Skin epidermis (tissue), 12 donors: ENCODE data around the gene ADRA1B.
"Not testable (repeated sequence)": the region's sequence is repeated elsewhere in the genome, so short reads cannot be mapped to it uniquely, and the experiment has no call there.

Source experiments
- H3K27ac ChIP-seq, 21 experiments: fragments of 200-600 bp; sonication (generic) in 11 of 21; one replicate each; pipeline ENCODE4 v1.5.0; 2020; ENCODE audit warnings: mild to moderate bottlenecking in 3 of 21, inconsistent platforms in 2 of 21, moderate library complexity in 2 of 21
- H3K4me3 ChIP-seq, 7 experiments: fragments of 200-600 bp; sonication (generic) in 2 of 7; one replicate each; pipeline ENCODE4 v1.5.0; 2020; ENCODE audit warnings: inconsistent platforms in 2 of 7, mild to moderate bottlenecking in 2 of 7, moderate library complexity in 1 of 7

Gene ADRA1B

GRCh38 chr5:159956074-159956473 lies 39.8 kb downstream of the ADRA1B start:
- Histone ChIP-seq H3K27ac (no peak overlapping the region), H3K4me3 (no peak overlapping the region)

- no peak overlapping the region for H3K4me3 ChIP-seq
- H3K27ac ChIP-seq, result no peak overlapping the region
Observed at GRCh38 chr5:159961176-159962160, 45.2 kb downstream of the ADRA1B start.

DNA sequence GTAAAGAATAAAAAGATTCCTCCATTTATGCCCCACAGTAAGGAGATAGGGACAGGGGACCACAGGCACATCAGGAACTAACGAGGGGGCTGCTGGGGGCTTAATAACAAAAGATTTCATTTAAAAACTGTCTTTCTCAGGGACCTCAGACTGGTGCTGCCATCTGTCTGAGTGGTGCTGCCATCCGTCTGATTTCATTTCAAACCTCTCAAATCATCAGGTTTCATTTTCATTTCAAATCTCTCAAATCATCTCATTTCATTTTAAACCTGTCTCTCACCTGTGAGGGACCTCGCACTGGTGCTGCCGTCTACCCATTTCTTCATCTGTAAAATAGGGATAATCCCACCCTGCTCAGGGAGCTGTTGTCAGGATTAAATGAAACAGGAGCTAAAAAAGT lies 45.9 kb downstream of the ADRA1B start:
- Histone ChIP-seq H3K4me3 (no peak overlapping the region), H3K27ac (no peak overlapping the region)

DNA sequence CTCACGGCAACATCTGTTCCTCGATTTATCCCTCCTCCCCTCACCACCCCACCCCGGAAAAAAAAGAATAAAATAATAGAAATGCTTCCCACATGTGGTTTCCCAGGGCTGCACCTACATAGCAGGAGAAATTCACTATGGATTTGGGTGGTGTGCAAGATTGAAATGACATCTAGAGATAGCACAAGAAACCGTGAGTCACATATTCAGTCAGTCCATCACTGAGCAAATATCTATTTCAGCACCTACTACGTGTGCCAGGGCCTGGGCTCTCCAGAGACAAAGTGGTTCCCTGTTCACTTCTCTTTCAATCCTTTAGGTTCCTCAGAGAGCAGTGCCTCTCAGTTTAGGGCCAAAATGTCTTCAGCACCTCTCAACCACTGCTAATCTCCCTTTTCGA lies 47.7 kb downstream of the ADRA1B start:
- no peak overlapping the region for H3K27ac ChIP-seq

GRCh38 chr5:159965031-159965837 lies 49.0 kb downstream of the ADRA1B start:
- no peak overlapping the region for H3K27ac ChIP-seq
- H3K4me3 ChIP-seq, result no peak overlapping the region

More for the DNA sequence above, 47.7 kb downstream of the ADRA1B start:
- no peak overlapping the region for H3K4me3 ChIP-seq

DNA sequence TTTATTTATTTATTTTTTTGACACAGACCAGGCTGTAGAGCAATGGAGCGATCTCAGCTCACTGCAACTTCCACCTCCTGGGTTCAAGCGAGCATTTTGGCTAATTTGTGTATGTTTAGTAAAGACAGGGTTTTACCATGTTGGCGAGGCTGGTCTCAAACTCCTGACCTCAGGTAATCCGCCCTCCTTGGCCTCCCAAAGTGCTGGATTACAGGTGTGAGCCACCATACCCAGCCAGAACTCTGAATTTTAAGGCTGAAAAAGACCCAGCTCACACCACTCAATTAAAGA lies 49.5 kb downstream of the ADRA1B start:
- H3K27ac ChIP-seq, H3K4me3 ChIP-seq: not testable (repeated sequence)

DNA sequence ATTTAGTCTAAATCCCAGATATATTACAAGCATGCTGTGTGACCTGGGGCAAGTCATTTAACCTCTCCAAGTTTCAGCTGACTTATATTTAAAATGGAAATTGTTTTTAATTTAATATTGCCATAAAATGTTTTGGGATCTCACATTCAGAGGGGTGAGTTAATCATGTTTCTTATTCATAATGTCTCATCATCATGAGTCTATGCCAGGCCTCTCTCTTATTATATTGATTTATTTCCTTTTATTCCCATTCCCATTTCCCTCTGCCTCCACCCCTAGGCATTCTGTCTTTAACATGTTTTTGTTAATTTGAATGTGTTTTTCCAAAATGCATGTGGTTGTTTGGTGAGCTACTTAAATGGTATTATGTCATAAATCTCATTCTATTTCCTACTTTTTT lies 53.7 kb downstream of the ADRA1B start:
- Histone ChIP-seq H3K4me3 (no peak overlapping the region), H3K27ac (no peak overlapping the region)

- Histone ChIP-seq H3K4me3 (no peak overlapping the region), H3K27ac (no peak overlapping the region)
Observed at GRCh38 chr5:159971038-159971437, 54.8 kb downstream of the ADRA1B start.

- Histone ChIP-seq H3K4me3 (peak overlapping the region in 2 of 7 experiments; percentile 16 to 40), H3K27ac (no peak overlapping the region)
Observed at GRCh38 chr5:159971514-159971913, 55.2 kb downstream of the ADRA1B start.

GRCh38 chr5:159971931-159972461 lies 55.7 kb downstream of the ADRA1B start:
- H3K4me3 ChIP-seq, result peak overlapping the region in 3 of 7 experiments; percentile 16 to 40 (median 23)
- H3K27ac ChIP-seq, result no peak overlapping the region

- Histone ChIP-seq H3K4me3 (peak overlapping the region in 3 of 7 experiments; percentile 16 to 40 (median 23)), H3K27ac (no peak overlapping the region)
Observed at GRCh38 chr5:159972538-159973362, 56.5 kb downstream of the ADRA1B start.

- Histone ChIP-seq H3K4me3 (no peak overlapping the region), H3K27ac (no peak overlapping the region)
Observed at GRCh38 chr5:159975462-159976019, 59.3 kb downstream of the ADRA1B start.

GRCh38 chr5:159976921-159977320 lies 60.6 kb downstream of the ADRA1B start:
- H3K27ac ChIP-seq, result no peak overlapping the region
- H3K4me3 ChIP-seq, result no peak overlapping the region

DNA sequence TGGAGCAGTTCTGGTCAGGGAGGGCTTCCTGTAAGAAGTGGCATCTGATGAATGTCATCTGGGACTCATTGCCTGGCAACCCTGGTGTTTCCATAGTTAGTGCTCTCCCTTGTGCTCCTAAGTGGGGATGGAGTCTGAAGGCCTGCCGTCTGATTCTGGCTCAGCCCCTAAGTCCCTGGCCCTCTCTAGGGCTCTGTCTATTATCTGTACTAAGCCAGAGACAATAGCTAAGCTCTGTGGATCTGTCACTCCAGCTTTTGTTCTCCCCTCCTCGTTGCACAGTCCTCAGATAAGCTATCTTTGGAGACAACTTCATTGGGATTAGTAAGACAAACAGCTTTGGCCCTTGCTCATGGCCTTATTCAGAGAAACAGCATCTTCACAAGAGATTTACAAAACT lies 62.1 kb downstream of the ADRA1B start:
- H3K4me3 ChIP-seq, result no peak overlapping the region

DNA sequence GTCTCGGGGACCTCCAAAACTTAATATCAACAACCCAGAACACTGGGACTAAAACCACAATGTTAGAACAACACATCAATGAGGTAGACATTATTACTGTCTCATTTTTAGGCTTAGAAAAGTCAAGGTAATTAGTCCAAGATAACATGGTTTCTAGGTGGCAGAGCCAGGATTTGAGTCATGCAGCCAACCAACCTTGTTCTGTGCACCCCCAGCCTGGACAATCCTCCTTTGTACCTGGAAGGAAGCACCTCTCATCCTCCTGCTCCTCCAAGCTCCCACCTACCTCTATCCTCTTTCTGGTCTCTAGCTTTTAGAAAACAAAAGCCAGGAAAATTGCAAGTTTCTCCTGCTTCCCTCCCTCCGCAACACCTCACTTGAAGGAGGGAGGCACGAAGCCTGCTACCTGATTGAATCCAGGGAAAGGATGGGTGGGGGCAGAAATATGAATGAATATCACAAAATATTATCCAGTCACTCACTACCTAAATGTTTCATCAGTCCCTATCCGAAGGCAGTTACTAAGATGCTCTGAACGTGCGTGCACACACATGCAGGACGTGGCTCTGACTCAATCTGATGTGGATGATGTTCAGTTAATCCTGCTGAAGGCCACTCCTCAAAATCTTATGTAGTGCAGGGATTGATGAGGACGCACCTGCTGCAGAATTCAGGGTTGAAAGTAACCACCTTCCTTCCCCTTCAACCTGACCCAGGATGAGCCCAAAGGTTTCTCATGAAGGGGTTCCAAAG lies 66.3 kb downstream of the ADRA1B start:
- Histone ChIP-seq H3K27ac (no peak overlapping the region), H3K4me3 (no peak overlapping the region)

More for the DNA sequence above, 62.1 kb downstream of the ADRA1B start:
- no peak overlapping the region for H3K27ac ChIP-seq

DNA sequence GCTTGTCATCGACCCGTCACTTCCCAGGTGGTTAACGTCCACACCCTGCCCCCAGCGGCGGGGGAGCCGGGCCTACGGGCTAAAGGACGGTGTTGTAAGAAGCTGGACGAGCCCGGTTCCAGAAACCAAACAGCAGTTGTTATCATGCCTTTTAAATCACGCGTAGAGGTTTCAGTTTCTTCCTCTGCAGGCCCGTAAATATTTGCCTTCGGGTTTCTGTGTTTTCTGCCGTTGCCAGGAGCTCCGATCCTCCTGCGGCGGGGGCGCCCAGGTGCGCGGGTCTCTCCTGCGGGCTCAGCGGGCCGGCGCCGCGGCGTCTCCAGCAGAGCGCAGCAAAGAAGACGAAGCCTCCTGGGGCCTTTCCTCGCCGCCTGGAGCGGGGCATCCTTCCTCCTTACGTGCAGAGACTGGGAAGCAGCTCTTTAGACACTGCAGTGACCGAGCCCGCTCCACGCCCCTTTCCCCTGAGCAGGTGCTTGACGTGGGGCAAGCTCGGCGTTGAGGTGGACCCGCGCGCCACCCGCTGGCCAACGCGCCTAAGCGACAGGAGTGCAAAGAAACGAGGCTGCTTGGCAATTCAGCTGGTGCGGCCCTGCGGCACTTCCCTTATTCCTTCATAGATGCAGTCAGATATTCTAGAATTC lies 70.9 kb downstream of the ADRA1B start:
- Histone ChIP-seq H3K4me3 (peak overlapping the region in 6 of 7 experiments; percentile 6 to 38 (median 21)), H3K27ac (no peak overlapping the region)

- H3K4me3 ChIP-seq, result no peak overlapping the region
- no peak overlapping the region for H3K27ac ChIP-seq
Observed at GRCh38 chr5:159990506-159990905, 74.2 kb downstream of the ADRA1B start.

GRCh38 chr5:159992566-159992965 lies 76.3 kb downstream of the ADRA1B start:
- no peak overlapping the region for H3K4me3 ChIP-seq
- no peak overlapping the region for H3K27ac ChIP-seq
